Measurements from ENCODE around the gene IL6R. TPM values are rescaled to one million over a fixed set of nuclear protein-coding genes. Genes with fewer than 3 reads are reported as not detected.
"Not testable (repeated sequence)": the region's sequence is repeated elsewhere in the genome, so short reads cannot be mapped to it uniquely, and the experiment has no call there.

The IL6R gene
- total RNA-seq, 1 donor from 2014 or later: 10.4 TPM

GRCh38 chr1:154418923-154419619, 13.9 kb downstream of the IL6R start:
- no peaks in the 10 kb centered on the region for H3K27me3 Mint-ChIP-seq (ENCODE audit: unreplicated experiment)
- no peaks in the 10 kb centered on the region for H3K9me3 Mint-ChIP-seq (ENCODE audit: unreplicated experiment)
- H3K36me3 Mint-ChIP-seq (ENCODE audit: unreplicated experiment): peaks cover 5% of the 10 kb centered on the region
- peaks cover 60% of the 10 kb centered on the region for H3K4me1 Mint-ChIP-seq (ENCODE audit: unreplicated experiment)
- no peak for DNase-seq (ENCODE audit: extremely low spot score, unreplicated experiment)
- peak overlapping the region; percentile 27 for H3K4me3 Mint-ChIP-seq (ENCODE audit: unreplicated experiment)
- peak overlapping the region; percentile 92 for H3K27ac Mint-ChIP-seq (ENCODE audit: unreplicated experiment)
- no peak for TF ChIP-seq CTCF (IDR thresholded peaks at IDR 0.05)

GRCh38 chr1:154419620-154420571, 14.8 kb downstream of the IL6R start:
- peaks cover 66% of the 10 kb centered on the region for H3K4me1 Mint-ChIP-seq (ENCODE audit: unreplicated experiment)
- H3K9me3 Mint-ChIP-seq (ENCODE audit: unreplicated experiment): no peaks in the 10 kb centered on the region
- H3K27ac Mint-ChIP-seq (ENCODE audit: unreplicated experiment): peak overlapping the region; percentile 92
- peak overlapping the region; percentile 27 for H3K4me3 Mint-ChIP-seq (ENCODE audit: unreplicated experiment)
- H3K36me3 Mint-ChIP-seq (ENCODE audit: unreplicated experiment): peaks cover 5% of the 10 kb centered on the region
- no peak for TF ChIP-seq CTCF (IDR thresholded peaks at IDR 0.05)
- no peaks in the 10 kb centered on the region for H3K27me3 Mint-ChIP-seq (ENCODE audit: unreplicated experiment)
- peak; percentile 93 for DNase-seq (ENCODE audit: extremely low spot score, unreplicated experiment)

- Mint-ChIP-seq H3K27me3 (ENCODE audit: unreplicated experiment) (no peaks in the 10 kb centered on the region), H3K4me3 (ENCODE audit: unreplicated experiment) (no peak overlapping the region), H3K27ac (ENCODE audit: unreplicated experiment) (peak overlapping the region; percentile 92), H3K9me3 (ENCODE audit: unreplicated experiment) (no peaks in the 10 kb centered on the region), H3K4me1 (ENCODE audit: unreplicated experiment) (peaks cover 69% of the 10 kb centered on the region), H3K36me3 (ENCODE audit: unreplicated experiment) (peaks cover 5% of the 10 kb centered on the region)
- TF ChIP-seq CTCF (IDR thresholded peaks at IDR 0.05): no peak
- DNase-seq (ENCODE audit: extremely low spot score, unreplicated experiment): no peak
Measured at GRCh38 chr1:154420961-154421924, 16.1 kb downstream of the IL6R start.

GRCh38 chr1:154422049-154422448, 16.9 kb downstream of the IL6R start:
- not testable (repeated sequence) for DNase-seq (ENCODE audit: extremely low spot score, unreplicated experiment); H3K27me3 Mint-ChIP-seq (ENCODE audit: unreplicated experiment); H3K9me3 Mint-ChIP-seq (ENCODE audit: unreplicated experiment); H3K4me3 Mint-ChIP-seq (ENCODE audit: unreplicated experiment); H3K36me3 Mint-ChIP-seq (ENCODE audit: unreplicated experiment)
- Mint-ChIP-seq H3K27ac (ENCODE audit: unreplicated experiment) (peak overlapping the region; percentile 5), H3K4me1 (ENCODE audit: unreplicated experiment) (peaks cover 70% of the 10 kb centered on the region)

- peaks cover 75% of the 10 kb centered on the region for H3K4me1 Mint-ChIP-seq (ENCODE audit: unreplicated experiment)
- no peaks in the 10 kb centered on the region for H3K27me3 Mint-ChIP-seq (ENCODE audit: unreplicated experiment)
- peak overlapping the region; percentile 38 for H3K27ac Mint-ChIP-seq (ENCODE audit: unreplicated experiment)
- H3K4me3 Mint-ChIP-seq (ENCODE audit: unreplicated experiment): no peak overlapping the region
- no peak for TF ChIP-seq CTCF (IDR thresholded peaks at IDR 0.05)
- no peaks in the 10 kb centered on the region for H3K9me3 Mint-ChIP-seq (ENCODE audit: unreplicated experiment)
- peaks cover 3% of the 10 kb centered on the region for H3K36me3 Mint-ChIP-seq (ENCODE audit: unreplicated experiment)
- no peak for DNase-seq (ENCODE audit: extremely low spot score, unreplicated experiment)
Measured at GRCh38 chr1:154422521-154422920, 17.4 kb downstream of the IL6R start.
